GM19395 (cell line): ENCODE measurements around the gene SLC27A3.
A peak's percentile ranks its signal among the peaks of the same experiment; 100 is the strongest.
"Not testable (repeated sequence)": the region's sequence is repeated elsewhere in the genome, so short reads cannot be mapped to it uniquely, and the experiment has no call there.

Source experiments
- ATAC-seq: cut with Tn5 transposase; IDR thresholded peaks from one replicate; pipeline ENCODE4 v1.9.1; 2021; ENCODE audit warnings: mild to moderate bottlenecking, moderate library complexity; ENCODE audit not compliant: unreplicated experiment

Gene SLC27A3

DNA sequence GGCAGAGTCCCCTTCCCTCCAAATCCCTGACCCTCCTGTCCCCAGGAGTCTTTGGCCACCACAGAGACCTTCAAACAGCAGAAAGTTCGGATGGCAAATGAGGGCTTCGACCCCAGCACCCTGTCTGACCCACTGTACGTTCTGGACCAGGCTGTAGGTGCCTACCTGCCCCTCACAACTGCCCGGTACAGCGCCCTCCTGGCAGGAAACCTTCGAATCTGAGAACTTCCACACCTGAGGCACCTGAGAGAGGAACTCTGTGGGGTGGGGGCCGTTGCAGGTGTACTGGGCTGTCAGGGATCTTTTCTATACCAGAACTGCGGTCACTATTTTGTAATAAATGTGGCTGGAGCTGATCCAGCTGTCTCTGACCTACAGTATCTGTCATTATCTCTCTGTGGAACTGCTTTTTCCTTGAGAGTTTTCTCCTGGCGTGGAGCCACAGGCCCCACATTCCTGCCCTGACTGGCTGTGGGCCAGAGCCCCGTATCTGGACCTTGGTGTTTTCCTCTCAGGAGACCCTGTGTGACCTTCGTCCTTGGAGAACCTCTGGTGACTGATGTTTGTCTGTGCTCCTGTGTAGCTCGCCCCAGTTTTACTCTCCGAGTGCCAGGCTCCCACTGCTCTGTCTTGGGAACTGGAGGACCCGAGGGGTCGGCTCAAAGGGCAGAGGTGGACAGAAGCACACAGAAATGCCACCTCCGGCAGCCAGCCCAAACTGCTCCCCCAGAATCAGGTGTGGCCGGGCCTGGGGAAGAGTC, 4.8 kb downstream of the SLC27A3 start:
- no peak for ATAC-seq

DNA sequence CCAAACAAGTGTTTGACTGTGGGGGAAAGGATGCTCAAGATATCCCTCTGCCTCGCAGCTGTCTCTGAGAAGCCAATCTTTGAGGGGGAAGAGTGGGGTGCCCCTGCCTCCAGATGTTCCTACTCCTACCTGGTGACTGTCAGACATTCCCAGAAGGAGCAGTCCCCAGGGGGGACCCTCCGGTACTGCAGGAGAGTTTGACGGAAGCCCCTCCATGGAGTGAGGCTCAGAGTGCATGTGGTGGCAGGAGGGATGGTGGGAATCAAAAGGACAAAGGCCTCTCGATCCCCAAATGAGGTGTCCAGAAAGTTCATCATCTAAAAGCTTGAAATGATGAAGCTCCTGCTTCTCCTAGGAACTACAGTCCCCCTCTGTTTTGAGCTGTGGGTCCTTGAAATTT, 5.3 kb downstream of the SLC27A3 start:
- no peak for ATAC-seq

DNA sequence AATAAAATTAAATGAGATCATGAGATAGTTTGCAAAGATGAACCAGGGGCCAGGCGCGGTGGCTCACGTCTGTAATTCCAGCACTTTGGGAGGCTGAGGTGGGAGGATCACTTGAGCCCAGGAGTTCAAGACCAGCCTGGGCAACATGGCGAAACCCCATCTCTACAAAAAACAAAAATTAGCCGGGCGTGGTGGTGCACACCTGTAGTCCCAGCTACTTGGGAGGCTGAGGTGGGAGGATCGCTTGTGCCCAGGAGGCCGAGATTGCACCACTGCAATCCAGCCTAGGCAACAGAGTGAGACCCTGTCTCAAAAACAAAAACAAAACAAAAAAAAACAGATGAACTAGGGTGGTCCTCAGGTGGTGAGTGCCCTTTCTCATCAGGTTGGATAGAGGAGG, 7.4 kb downstream of the SLC27A3 start:
- not testable (repeated sequence) for ATAC-seq

DNA sequence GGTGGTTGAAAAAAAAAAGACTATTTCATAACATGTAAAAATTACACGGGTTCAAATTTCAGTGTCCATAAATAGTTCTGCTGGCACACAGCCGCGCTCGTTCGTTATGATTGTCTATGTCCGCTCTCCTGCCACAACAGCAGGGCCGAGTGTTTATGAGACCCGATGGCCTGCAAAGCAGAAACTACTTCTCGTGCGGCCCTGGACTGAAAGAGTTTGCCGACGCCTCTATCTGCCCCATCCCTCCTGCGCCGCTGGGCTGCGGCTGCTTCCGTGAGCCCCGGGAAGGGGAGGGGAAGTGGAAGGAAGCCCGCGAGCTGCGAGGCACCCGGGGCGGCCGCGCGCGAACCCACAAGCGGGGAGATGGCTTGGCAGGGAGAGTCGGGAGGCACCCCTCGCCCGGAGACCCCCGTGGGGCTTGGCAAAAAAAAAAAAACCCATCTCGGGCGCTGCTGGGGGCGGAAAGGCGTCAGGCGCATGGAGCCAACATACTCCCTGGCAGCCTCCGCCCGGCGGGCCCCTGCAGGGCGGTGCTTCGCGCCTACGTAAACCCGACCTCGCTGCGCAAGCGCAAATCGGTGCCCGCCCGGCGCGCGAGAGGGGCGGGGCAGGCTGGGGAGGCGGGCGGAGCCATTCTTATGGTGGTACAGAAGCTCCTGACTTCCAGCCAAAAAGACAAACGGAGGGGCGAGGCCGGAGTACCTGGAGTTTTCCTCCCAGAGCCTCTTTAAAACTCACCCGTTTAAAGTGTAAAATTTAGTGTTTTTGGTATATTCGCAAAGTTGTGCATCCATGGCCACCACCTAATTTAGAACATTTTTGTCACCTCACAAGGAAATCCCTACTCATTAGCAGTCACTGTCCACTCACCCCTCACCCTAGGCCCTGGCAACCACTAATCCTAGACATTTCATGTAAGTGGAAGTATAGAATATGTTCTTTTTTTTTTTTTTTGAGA, 8.3 kb downstream of the SLC27A3 start:
- ATAC-seq = peak; percentile 86

DNA sequence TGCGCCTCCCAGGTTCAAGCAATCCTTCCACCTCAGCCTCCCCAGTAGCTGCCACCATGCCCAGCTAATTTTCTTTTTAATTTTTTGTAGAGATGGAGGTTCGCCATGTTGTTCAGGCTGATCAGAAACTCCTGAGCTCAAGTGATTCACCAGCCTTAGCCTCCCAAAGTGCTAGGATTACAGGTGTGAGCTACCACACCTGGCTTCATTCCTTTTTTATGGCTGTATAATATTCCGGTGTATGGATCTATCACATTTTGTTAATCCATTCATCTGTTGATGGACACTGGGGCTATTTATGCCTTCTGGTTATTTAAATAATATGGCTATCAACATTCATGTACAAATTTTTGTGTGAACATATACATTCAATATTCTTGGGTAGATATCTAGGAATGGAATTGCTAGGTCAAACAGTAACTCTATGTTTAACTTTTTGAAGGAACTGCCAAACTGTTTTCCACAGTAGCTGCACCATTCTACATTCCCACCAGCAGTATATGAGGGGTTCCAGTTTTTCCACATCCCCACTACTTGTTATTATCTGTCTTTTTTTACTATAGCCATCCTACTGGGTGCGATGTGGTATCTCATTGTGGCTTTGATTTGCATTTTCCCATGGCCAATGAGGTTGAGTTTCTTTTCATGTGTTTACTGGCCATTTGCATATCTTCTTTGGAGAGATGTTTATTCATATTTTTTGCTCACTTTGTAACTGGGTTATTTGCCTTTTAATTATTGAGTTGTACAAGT, 11.0 kb downstream of the SLC27A3 start:
- no peak for ATAC-seq

DNA sequence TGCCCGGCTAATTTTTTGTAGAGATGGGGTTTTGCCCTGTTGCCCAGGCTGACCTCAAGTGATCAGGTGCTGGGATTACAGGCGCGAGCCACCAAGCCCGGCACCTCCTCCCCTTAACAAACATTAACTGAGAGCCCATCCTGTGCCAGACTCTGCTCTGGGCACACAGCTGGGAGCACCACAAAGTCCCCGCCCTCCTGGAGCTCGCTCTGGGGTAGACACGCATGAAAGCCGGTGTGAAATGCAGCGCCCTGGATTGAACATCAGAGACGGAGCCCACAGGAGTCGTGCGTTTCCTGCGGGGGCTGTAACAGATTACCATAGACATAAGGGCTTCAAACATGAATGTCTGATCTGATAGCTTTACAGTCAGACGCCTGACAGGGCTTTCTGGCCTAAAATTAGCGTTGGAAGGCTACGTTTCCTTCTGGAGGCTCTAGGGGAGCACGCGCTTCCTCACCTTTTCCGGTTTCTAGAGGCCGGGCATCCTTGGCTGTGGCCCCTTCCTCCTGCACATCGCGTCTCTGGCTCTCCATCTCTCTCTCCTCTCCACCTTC, 14.3 kb downstream of the SLC27A3 start:
- ATAC-seq = no peak

DNA sequence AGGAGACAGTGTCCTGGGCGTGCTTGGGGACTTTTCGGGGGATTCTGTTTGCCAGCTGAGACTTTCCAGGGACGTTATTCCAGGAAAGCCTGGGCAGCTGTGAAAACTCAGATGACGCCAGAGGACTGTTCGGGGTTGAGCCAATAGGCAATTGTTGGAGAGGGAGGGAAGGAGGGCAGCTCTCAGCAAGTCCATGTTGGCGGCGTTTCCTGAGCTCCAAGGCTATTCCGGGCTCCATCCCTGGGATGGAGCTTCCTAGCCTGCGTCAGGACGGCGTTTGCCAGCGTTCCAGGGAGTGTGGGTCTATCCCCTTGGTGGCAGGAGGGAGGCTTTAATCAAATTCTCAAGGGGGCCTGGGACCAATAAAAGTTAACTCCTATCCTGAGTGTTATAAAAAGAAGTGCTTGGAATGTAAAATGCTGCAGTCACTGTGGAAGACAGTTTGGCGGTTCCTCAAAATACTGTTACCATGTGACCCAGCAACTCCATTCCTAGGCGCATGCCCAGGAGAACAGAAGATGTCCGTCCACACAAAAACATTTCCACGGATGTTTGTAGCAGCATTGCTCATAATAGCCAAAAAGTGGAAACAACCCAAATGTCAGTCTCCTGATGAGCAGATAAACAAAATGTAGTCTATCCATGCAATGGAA, 15.2 kb downstream of the SLC27A3 start:
- no peak for ATAC-seq

DNA sequence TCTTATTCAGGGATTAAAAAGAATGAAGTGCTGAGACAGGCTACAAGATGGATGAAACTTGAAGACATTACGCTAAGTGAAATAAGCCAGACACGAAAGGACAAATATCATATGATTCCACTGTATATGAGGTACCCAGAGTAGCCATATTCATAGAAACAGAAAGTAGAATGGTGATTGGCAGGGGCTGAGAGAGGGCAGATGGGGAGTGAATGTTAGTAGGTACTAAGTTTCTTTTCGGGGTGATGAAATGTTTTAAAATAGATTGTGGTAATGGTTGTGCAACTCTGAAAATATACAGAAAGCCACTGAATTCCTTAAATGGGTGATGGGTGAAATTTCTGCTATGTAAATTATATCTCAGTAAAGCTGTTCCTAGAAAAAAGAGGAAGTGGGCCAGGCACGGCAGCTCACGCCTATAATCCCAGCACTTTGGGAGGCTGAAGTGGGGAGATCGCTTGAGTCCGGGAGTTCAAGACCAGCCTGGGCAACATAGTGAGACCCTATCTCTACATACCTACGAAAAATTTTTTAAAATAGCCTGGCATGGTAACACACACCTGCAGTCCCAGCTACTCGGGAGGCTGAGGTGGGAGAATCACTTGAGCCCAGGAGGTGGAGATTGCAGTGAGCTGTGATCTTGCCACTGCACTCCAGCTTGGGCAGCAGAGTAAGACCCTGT, 15.9 kb downstream of the SLC27A3 start:
- peak; percentile 87 for ATAC-seq

DNA sequence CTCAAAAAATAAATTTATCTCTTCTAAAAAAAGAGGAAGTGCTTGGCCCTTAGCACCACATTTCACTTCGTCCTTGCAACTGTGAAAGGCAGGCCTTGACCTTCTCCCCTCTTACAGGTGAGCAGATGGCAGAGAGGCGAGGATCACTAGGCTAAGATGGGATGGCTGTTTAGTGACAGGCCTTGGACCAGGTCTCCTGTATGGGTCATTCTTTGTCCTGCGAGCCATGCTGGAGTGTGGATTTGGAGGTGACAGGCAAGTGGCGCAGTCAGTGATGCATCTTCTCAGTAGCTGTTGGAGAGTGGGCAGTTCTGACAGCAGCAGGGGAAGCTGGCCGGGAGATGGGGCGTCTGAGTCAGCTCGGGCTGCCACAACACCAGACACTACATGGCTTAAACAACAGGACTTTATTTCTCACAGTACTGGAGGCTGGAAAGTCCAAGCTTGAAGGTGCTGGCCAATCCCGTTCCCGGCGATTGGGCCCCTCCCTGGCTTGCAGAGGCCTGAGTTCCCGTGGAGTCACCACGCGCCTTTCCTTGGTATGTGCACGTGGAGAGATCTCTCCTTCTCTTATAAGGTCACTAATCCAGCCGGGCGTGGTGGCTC, 16.5 kb downstream of the SLC27A3 start:
- ATAC-seq = no peak

DNA sequence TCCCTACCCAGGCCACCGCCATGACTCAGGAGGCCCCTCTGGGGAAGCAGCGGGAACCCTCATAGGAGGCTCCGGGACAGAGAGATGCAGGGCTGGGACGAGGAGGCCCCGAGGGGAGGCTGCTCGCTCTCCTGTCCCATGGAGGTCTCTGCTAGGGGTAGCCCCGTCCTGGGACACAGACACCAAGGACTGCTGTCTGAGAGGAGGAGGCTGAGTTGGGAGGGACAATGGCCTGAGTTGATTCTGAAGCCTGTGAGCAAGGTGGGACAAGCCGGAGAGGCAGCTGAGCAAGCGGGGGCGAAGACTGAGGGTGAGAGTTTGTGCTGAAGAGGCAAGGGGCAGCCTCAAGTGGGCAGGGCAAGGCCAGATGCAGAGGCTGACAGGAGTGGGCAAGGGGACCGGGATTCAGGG, 17.4 kb downstream of the SLC27A3 start:
- no peak for ATAC-seq

DNA sequence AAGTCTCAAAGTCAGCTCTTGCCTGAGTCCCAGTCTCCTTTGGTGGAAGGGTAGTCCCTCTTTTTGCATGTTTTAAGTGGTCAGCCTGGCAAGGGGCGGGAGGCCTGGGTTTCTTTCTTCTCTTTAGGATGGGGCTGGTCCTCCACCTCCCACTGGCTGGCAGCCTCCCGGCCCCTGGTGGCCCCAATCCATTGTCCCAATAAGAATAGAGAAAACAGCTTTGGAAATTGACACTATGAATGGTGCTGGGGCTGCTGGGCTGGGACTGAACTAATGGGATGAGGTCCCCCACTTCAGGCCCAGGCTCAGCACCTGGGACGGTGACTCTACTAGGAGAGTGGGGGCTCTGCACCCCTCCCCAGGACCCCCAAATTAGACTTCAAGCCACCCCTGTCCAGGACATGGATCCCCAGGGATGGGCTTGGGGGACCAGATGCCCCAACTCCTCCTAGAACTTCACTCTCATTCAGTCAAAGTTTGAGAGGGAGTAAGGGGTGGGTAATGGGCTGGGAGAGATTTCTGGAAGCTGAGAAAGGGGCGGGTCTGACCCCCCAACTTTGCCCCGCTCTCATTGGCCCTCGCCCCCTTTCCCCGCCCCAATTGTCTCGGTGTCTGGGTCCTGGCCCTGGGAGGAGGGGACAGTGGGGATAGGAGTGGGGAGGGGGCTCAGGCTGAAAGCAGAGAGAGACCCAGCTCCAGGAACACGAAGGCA, 18.2 kb downstream of the SLC27A3 start:
- no peak for ATAC-seq

DNA sequence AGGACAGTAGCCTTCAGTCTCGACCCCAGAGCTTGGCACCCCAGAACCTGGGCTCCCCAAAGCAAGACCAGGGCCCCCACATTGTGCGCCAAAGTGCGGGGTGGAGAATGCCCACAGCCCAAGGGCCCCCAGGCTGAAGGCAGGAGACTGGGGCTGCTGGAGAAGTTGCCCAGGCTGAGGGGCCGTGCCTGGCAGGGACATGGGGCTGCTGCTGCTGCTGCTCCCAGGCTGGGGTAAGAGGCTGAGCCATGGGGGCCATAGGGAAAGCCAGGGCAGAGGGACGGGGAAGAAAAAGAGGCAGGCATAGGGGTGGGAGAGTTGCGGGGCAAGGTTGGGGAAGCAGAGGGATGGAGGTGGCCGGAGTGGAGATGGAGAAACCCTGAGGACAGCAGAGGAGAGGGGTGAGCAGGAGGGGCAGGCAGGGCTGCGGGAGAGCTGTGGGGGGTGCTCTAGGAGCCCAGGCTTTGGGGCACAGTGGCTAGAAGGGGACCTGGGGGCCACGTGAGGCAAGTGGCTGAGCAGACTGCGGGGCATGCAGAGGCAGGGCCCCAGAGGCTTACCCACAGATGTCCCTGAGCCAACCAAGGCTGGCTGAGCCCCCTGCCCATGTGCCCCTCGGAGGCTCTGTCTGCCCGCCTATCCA, 18.9 kb downstream of the SLC27A3 start:
- ATAC-seq = no peak

DNA sequence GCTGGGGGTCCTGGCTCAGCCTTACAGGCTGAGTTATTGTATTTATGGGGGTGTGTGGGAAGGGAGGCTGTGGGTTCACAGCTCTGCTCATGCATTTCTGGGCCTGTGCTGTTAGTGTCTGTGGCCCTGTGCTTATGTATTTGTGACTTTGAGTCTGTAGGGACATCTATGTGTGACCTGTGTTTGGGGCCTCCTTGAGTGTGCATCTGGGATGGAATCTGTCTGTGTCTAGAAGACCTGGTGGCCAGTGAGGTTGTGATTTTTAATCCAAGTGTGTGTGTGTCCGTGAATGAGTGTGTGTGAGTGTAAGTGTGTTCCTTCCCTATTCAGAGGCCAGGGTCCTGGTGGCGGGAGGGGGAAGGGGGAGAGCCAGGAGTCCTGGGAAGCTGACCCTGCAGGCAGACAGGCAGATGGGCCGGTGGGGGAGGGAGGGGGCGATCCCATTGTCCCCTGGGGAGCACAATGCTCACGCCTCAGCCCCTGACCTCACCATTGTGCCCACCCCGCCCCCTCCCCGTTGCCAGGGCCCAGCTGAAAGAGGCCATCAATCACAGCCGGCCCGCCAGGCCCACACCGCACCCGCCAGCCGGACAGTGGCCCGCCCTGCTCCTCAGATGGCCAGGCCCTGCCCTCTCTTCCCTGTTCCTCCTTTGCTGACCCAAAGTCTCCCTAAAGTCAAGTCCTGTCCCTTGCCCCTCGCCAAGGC, 19.6 kb downstream of the SLC27A3 start:
- ATAC-seq = no peak

DNA sequence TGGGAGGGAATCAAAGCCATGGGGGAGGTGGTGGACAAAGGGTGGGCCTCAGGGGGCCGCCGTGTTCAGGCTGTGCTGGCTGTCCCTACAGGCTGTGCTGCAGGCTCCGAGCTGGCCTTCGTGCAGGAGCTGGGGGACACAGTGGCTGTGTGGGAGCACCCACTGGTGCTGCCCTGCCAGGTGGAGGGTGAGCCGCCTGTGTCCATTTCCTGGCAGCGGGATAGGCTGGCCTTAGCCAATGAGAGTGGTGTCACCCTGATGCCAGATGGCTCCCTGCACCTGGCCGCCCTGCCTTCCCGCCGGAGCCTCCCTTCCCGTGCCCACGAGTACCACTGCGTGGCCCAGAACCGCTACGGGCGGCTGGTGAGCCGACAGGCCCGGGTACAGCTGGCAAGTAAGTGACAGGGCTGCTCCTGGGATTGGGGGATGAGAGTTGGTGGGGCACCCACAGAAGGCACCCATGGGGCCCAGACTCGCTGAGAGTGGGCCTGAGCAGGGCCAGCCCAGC, 20.2 kb downstream of the SLC27A3 start:
- no peak for ATAC-seq

DNA sequence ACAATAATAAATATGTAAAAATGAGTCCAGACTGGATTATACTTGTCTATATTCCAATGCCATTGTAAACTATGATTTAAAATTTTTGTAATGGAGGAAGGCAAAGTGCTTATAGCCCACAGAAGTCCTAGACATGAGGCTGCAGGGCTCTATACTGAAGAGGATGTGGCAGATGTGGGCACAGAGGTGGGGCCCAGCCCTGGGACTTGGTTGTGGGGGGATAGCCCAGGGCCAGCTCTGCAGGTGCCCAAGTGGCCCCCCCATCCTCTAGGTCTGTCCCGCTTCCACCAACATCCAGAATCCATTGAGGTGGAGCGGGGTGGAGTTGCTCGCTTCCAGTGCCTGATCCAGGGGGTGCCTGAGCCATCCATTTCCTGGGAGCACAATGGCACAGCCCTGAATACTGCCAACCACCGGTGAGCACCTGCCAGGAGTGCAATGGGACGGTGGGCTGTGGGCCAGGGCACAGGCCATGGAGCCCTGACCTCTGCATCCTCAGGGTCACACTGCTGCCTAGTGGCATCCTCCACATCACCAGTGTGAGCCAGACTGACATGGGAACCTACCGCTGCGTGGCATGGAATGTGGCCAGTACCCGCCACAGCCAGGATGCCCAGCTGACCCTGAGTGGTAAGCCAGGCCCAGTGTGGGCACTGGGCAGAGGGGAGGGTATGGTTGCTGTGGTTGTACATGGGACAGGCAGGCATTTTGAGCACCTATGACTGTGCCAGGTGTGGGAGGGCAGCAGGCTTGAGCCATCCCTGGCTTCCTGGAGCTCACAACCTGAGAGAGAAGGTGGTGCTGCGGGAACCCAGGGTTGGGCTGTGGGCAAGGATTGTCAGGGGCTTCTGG, 21.0 kb downstream of the SLC27A3 start:
- no peak for ATAC-seq

DNA sequence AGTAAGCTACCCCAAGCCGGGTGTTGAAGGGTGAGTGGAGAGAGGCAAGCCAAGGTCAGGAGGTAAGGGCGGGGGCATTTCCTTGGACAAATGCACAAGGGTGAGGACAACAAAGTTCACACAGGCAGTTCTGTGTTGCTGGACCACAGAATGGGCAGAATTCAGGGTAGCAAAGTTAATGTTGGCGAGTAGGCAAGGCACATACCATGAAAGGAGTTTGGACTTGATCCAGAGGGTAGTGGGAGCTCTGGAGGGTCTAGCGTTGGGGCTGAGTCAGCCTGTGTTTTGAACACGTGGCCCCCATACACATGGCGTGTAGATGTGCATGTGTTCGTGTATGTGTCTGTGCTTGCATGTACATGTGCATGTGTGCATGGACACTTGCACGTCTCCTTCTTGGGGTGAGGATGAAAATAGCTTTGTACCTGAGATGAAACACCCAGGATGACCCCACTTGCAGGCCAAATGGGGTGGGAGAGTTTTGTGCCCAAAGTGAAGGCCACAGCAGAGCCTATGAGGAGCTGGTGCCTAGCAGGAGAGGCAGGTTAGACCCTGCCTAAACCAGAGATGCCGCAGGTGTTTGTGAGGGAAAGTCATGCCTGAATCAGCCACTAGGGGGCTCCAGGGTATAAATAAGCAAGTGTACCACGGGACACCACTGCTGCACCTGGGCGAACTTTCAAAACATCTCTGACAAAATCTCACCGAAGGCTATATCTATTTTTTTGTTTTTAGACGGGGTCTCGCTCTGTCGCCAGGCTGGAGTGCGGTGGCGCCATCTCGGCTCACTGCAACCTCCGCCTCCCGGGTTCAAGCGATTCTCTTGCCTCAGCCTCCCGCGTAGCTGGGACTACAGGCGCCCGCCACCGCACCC, 21.8 kb downstream of the SLC27A3 start:
- no peak for ATAC-seq
